Spleen (tissue), 7 donors: ENCODE data around the gene TMEM134.

Experiments
- POLR2A ChIP-seq, 3 donors: fragments of 450-650 bp; IDR thresholded peaks; one replicate each; pipeline ENCODE4 v1.5.1; 2017; ENCODE audit warnings: antibody characterized with exemption in 3 of 3, mild to moderate bottlenecking in 1 of 3
- POLR2AphosphoS5 ChIP-seq, 3 donors: sonication (generic); formaldehyde crosslinking; IDR thresholded peaks; one replicate each; pipeline ENCODE4 v1.5.1; 2017; ENCODE audit warnings: antibody characterized with exemption in 3 of 3
- TF ChIP-seq, protein P1 (sequence below), 11 experiments: fragments of 200-600 bp in 7 of 11; fragments of 450-650 bp in 4 of 11; sonication (generic) in 4 of 11; IDR thresholded peaks in 8 of 11; conservative IDR thresholded peaks in 3 of 11; 1 replicate in 7 of 11; 2 replicates in 4 of 11; pipeline versions ENCODE4 v1.4.0 to v1.8.0; 2016 to 2021; ENCODE audit warnings: antibody characterized with exemption in 11 of 11, inconsistent platforms in 4 of 11, mild to moderate bottlenecking in 1 of 11
- donor health status: DM: no; HTN: no; CAD: no; lungs with moderate emphysema.
- donor health status: DM: no; HTN: no; CAD: no.
- donor health status: DM: no; HTN: no; CAD: no.

GRCh38 chr11:67506426-67507051 lies 37.5 kb upstream of the TMEM134 start:
- TF ChIP-seq, protein P1, sequence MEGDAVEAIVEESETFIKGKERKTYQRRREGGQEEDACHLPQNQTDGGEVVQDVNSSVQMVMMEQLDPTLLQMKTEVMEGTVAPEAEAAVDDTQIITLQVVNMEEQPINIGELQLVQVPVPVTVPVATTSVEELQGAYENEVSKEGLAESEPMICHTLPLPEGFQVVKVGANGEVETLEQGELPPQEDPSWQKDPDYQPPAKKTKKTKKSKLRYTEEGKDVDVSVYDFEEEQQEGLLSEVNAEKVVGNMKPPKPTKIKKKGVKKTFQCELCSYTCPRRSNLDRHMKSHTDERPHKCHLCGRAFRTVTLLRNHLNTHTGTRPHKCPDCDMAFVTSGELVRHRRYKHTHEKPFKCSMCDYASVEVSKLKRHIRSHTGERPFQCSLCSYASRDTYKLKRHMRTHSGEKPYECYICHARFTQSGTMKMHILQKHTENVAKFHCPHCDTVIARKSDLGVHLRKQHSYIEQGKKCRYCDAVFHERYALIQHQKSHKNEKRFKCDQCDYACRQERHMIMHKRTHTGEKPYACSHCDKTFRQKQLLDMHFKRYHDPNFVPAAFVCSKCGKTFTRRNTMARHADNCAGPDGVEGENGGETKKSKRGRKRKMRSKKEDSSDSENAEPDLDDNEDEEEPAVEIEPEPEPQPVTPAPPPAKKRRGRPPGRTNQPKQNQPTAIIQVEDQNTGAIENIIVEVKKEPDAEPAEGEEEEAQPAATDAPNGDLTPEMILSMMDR (IDR thresholded peaks at IDR 0.05 in 8 of 11, conservative IDR thresholded peaks at IDR 0.05 in 3 of 11) = peak in 6 of 11 experiments; percentile 8 to 71 (median 47)
- TF ChIP-seq POLR2AphosphoS5 (IDR thresholded peaks at IDR 0.05) (no peak), POLR2A (IDR thresholded peaks at IDR 0.05) (no peak)
